ENCODE results near the gene KRT7.
A peak's percentile ranks its signal among the peaks of the same experiment; 100 is the strongest.
"Not testable (repeated sequence)": the region's sequence is repeated elsewhere in the genome, so short reads cannot be mapped to it uniquely, and the experiment has no call there.

KRT7 gene

DNA sequence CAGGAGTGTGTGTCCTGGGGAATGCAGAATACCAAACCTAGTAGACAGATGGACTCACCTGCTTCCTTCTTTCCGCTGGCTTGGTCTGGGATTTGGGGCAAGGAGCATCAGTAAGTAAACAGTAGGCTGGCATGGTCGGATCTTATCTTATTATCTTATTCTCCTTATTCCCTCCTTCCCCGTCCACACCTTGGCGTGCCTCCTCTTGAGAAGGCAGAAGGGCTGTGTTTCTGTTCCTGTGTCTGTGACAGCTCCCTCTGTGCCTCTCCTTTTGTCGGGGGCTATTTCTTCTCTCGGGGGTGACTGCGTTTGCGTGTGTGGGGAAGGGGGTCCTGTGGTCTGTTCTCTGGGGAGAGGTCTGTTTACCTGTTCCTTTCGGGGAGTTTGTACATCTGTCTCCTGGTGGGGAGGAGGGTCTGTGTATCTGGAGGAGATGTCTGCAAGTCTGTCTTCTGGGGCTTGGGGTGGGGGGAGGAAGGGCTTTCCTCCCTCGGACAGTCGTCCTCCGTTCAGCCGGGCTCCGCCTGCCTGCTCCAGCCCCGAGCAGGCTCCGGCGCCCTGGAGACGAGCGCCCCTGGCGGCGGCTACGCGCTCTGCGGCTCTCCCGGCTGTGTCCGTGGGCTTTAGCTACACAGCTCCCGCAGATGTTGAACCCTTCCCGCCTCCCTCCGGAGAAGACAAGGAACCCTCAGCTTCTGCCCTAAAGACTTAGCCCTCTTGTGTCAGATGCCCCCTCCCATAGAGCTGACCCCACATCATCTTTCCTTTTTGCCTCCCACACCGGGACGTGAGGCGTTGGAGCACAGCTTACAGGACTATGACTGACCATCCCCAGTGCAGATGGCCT is 45.8 kb downstream of the KRT7 start:
- peak; percentile 56 to 61 for DNase-seq (ENCODE audit: low read depth in 2 of 2)

DNA sequence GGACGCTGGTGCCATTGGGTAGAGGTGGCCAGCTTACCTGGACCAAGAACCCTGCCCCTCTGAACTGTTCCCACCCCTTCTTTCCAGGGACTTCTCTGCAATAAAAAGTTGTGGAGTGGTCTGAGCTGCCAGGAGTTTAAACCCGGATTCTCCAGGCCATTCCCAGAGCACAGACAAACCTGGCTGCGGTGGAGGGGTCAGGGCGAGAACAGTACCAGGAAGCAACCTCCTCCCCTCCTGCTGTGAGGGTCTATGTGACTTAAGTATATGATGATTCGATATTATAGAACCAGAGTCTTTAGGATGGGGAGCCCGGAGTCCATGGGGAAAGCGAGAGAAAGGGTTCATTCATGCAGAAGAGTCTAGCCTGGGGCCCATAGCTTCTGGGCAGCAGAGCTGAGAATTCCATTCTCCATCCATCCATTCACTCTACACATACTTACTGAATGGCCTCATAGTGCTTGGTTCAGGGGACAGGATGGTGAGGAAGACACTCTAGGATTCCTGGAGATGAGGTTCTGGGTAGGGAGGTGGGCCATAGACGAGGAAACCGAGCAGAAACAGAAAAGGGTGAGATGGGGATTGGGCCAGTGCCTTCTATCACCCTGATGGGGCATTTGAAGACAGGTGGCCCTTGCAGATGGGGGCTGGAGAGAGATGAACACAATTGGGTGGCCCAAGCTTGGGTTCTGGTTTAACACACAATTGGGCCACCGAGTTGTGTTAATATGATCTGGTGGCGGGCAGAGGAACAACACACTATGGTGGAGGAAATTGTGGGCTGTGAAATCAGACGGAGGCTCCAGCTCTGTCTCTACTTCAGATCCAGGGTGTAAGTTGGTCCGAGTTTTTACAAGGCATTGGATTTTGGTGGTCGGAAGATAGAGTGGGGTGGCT is 46.6 kb downstream of the KRT7 start:
- DNase-seq (ENCODE audit: low read depth in 2 of 2), result no peak

DNA sequence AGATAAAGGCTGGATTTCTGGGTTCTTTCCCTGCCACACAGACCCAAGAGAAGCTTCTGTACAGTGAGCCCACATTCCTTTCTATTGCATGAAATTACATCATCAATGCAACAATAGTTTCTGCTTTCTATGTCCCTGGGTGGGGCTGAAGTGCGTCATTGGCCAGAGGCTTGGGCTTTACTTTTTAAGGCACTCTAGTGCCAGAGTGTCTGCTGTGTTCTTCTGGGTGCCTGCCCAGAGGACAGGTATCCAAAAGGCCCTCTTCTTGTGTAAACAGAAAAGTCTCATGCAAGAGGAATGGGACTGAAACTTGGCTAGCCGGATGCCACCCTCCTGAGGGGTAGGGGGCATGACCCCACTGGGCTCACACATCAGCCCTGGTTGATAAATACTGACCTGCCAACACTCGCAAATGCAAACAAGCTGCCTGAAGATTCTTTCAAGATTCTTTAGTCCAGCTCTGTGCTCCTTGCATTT is 47.3 kb downstream of the KRT7 start:
- DNase-seq (ENCODE audit: low read depth in 2 of 2), result no peak

DNA sequence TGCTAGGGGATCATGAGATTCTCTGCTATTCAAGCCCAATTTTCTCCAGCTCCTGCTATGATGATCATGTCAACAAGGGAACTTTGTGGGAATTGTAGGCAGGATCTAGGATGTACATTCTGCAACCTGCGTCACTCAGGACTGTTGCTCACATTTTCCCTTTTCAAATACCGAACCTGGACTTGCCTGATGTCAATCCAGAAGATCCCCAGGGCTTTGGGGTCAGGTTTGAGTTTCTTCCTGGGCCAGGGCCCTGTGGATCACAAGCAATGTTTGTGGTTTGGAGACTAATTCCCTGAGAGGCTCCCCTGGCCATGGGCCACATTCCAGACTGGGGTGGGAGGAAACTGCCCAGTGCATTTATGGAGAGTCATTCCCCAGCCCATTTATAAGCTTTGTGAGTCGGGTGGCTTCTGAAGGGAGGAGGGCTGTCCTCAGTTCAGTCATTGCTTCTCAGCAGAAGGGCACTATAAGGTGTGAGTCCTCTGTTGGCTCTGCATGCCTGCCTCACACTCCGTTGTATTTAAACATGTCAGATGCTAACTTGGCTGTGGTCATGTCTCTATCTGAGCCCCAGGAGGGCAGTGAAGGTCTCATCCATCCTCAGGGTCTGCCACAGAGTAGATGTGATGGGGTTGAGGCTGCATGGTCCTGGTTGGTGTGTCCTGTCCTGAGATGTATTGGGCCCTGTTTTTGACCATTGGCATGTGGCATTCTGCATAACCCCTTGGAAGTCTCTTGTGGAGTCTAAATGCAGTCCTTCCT is 47.9 kb downstream of the KRT7 start:
- DNase-seq (ENCODE audit: low read depth in 2 of 2), result no peak

GRCh38 chr12:52284562-52285171 is 51.6 kb downstream of the KRT7 start:
- DNase-seq (ENCODE audit: low read depth in 2 of 2), result no peak

DNA sequence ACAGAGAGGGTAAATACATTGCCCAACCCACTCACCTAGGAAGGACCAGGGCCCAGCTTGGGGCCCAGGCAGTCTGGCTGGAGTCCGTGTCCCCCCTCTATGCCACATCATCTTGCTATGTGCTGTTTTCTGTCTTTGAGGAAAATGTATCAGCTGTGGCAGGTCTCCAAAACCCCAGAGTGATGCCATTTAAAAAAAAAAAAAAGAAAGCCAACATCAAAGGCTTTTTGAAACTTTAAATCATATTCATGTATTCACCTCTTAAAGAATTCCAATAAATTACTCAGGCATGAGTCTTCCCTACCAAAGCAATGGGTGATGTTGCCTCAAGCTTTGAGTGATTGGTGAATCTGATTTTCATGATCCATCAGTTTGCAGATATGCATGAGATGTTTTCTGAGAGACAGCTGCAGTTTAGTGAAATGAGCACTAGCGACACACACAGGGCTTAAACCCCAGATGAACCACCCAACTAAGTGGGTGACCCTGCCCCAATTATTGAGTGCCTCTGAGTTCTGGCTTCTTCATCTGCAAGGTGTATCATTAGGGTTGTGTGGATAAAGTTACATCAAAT is 52.2 kb downstream of the KRT7 start:
- DNase-seq (ENCODE audit: low read depth in 2 of 2), result no peak

DNA sequence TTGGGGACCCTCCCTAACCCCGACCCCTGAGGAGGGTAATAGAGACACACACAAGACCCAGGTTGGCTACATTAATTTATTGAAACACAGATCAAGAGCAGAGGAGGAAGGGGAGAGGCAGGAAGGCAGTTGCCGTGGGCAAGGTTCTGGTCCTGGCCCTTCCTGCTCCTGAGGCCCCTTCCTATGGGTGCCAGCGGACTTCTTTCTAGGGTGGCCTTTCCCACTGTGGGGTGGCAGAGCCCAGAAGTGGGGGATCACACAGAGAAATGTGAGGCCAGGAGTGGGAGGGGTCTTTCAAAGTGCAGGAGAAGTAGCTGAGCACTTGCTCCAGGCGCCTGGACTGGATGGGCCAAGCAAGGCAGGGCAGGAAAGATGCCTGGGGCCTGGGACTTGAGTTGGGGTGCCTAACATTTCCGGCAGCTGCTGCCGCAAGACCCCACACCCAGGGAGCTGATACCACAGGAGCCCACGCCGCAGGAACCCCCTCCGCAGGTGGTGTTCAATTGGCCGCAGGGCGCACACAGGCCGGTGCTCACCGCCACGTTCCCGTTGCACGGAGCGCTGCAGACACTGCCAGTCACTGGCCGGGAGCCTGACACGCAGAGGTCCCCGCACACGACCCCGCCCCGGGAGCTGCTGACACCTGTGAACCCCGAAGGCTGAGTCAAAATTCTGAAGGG is 52.9 kb downstream of the KRT7 start:
- no peak for DNase-seq (ENCODE audit: low read depth in 2 of 2)

DNA sequence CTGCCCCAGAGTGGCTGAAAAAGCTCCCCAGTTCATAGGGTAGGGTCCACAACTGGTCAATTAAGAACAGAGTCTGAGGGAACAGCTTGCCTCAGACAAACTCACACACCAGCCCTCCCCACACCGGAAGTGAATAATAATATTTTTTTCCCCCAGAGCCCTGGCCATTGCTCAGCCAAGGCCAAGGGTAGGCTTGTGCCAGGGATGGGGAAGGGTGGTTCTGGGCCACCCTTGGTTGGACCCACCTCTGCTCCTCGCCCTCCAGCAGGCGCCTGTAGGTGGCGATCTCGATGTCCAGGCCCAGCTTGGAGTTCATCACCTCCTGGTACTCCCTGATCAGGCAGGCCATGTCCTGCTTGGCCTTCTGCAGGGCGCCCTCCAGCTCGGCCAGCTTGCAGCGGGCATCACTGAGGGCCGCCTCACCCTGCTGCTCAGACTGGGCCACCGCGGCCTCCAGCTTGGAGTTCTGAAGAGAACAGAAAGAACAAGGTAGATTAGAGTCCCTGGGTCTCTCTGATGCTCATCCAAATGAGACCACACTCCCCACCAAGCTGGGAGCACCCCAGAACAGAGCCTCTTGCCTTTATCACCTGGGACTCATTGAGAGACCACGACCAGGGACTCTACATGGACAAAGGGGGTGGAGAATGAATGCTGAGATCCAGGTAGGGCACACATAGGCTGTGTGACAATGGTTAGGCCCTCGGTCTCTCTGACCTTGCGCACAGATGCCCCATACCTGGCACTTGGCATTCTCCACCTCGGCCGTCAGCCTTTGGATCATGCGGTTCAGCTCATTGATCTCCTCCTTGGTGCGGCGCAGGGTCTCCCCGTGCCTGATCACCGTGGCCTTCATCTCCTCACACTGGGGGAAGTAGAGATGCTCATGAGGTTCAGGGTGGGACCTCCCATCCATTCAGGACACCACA is 54.1 kb downstream of the KRT7 start:
- DNase-seq (ENCODE audit: low read depth in 2 of 2), result not testable (repeated sequence)

DNA sequence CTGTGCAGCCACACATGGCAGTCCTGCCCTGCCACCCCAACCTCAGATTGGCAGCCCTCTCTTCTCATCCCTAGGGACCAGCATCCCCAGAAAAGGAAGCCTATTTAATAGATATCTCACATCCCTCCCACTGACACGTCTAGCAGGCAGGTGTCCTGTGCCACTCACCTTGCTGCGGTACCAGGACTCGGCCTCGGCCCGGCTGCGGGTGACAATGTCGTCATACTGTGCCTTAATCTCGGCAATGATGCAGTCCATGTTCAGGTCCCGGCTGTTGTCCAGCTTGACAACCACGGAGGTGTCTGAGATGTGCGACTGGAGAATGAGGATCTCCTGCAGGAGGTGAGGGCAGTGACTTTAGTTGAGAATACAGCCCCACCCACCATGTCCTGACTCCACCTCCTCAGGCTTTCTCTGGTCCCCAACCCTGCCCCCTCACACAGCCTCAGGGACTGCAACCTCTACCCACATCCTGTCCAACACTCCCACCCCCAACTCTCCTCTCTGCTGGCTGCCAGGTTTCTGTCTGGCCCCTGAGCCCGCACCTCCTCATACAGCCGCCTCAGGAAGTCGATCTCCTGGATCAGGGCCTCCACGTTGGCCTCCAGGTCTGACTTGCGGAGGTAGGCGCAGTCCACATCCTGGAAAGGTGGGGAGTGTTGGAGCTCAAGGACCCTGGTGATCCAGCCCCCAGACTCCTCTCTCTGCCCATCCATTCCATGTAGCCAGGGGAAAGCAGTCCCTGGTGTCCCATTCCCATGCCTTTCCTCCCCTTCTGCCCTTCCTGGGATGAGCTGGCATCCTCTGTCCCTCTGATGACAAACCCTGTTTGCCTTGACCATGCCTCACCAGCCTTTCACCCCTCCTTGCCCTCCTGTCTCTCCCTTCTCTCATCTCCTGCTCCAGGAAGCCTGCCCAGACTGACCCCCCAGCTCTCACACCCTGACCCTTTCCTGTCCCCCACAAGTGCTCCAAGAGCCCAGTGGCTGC is 55.1 kb downstream of the KRT7 start:
- DNase-seq (ENCODE audit: low read depth in 2 of 2), result not testable (repeated sequence)

DNA sequence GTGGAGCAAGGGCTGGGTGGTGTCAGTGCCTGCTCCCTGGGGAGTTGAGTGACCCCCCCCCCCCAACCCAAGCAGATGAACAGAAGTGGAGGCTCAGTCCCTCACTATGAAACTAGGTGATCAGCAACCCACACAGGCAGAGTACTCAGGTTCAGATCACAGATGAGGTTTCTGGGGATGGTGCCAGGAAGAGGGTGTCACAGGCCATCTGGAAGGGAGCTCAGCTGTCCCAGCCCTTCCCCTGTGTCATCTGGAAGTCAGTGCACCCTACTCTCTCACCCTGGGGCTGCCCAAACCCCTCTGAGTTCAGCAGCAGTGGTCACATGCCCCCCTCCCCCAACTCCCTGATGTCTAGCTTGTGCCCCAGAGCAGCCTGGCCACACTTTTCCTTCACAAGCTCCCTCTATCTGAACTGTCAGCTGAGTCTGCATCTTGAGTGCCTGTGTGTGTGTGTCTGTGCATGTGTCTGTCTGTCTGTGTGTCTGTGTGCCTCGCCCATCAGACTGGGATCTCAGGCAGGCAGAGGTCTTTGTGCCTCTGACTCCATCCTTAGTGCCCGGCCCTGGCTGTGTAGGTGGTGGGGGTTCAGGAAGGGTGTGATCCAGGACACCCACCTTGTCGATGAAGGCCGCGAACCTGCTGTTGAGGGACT is 57.6 kb downstream of the KRT7 start:
- not testable (repeated sequence) for DNase-seq (ENCODE audit: low read depth in 2 of 2)

DNA sequence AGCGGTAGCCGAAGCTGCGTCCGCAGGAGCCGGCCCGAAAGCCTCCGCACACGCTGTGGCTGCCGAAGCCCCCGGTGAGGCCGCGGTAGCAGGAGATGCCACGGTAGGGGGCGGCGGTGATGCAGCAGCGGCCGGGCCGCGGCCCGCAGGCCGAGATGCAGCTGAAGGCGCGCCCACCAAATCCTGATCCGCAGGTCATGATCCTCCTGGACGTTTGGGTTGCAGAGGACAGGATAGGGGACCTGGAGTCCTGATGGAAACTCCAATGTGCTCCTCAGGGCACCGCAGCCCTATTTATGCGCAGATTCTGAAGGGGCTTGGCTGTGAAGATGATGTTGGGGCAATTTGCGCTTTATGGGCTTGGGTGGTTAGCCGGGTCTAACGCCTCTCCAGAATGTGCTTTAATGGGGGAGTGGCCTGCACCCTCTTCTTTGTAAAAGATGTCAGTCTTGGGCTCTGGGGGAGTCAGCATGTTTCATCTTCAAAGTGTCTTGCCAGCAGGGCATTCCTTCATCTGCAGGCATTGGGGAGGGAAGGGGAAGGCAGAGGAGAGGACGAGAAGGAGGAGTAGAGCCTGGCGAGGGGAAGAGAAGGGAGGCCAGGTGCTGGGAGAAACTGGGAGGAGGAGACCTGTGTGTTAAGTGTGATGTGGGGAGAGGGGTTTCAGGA is 58.4 kb downstream of the KRT7 start, which contains the start of gene KRT81:
Gene KRT81, minus strand, starts transcription at position 268 of the 669 bp plus-strand sequence. Its CDS starts 69 bp downstream, at position 199.
- no peak for DNase-seq (ENCODE audit: low read depth in 2 of 2)

- no peak for DNase-seq (ENCODE audit: low read depth in 2 of 2)
Observed at GRCh38 chr12:52293926-52294325, 60.9 kb downstream of the KRT7 start.

DNA sequence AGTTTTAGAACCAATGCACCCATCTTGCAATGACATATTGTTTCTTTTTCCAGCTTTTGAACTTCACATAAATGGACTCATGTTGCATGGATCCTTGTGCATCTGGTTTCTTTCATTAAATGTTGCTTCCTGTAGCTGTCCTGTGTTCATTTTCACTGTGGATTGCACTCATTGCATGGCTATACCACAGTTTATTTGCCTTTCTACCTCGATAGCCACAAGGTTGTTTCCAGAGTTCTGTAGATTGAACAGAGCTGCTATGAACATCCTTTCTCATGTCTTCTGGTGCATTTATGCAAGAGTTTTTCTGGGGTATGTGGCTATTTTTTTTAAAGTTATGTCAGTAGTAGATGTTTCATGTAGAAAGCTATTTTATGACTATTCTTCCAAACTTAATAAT is 61.8 kb downstream of the KRT7 start:
- DNase-seq (ENCODE audit: low read depth in 2 of 2), result no peak

DNA sequence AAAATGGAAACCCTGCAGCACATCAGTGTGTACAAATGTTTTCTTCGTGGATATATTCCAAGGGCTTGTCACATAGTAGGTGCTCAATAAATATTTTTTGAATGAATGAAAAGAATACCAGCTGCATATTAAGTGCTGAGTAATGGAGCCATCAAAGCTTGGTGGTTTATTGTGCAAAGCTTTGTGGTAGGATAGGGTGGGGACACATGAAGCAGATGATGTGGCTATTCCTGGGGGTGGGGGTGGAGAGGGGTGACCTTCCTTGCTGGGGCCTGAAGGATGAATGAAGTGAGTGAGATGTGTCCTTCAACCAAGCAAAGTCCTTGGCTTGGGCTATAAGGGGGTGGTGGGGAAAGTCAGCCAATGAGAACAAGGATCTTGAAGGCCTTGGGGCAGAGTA is 62.6 kb downstream of the KRT7 start:
- DNase-seq (ENCODE audit: low read depth in 2 of 2), result no peak

- no peak for DNase-seq (ENCODE audit: low read depth in 2 of 2)
Observed at GRCh38 chr12:52296572-52297215, 63.7 kb downstream of the KRT7 start.

All from activated CD4-positive, alpha-beta T cell treated with anti-CD3 and anti-CD28 coated beads for 24 hours (primary cell).